Kidney epithelial cell (primary cell): ENCODE data around the gene MACROD2. TPM values are rescaled to one million over a fixed set of nuclear protein-coding genes. Genes with fewer than 3 reads are reported as not detected.

Experiments used
- DNase-seq: peaks from one replicate; pipeline ENCODE4 v3.0.0-alpha.2; 2010; ENCODE audit warnings: low read depth
- H3K27me3 ChIP-seq: 2 replicates; pipeline ENCODE4 v1.6.0; 2011; ENCODE audit warnings: low read length; ENCODE audit not compliant: control insufficient read depth, insufficient read depth
- H3K36me3 ChIP-seq: 2 replicates; pipeline ENCODE4 v1.5.1; 2011; ENCODE audit warnings: low read length; ENCODE audit not compliant: control insufficient read depth, insufficient read depth
- H3K4me3 ChIP-seq: 2 replicates; pipeline ENCODE4 v1.5.1; 2011; ENCODE audit warnings: low read depth, mild to moderate bottlenecking, control low read depth, low read length
- CTCF ChIP-seq: IDR thresholded peaks from 2 replicates; pipeline ENCODE4 v1.5.1; 2011; ENCODE audit warnings: mild to moderate bottlenecking, moderate library complexity, low read length, control low read depth, inconsistent platforms; ENCODE audit not compliant: insufficient read depth, poor library complexity, severe bottlenecking
- total RNA-seq: library from RNA; depleted of rRNA; stranded (reverse); fragments of >200 nt; gene quantifications from 2 replicates; pipeline ENCODE4 v1.2.3, GENCODE V29; 2015

Gene MACROD2
- total RNA-seq, 1 donor from 2014 or later = 0.79 TPM

- no peaks in the 10 kb centered on the region for H3K36me3 ChIP-seq
- no peak for DNase-seq
- H3K4me3 ChIP-seq = no peak overlapping the region
- no peak for TF ChIP-seq CTCF
- no peaks in the 10 kb centered on the region for H3K27me3 ChIP-seq
Measured at GRCh38 chr20:15204234-15204633, 1208.9 kb downstream of the MACROD2 start.

- Histone ChIP-seq H3K27me3 (no peaks in the 10 kb centered on the region), H3K36me3 (no peaks in the 10 kb centered on the region), H3K4me3 (no peak overlapping the region)
- no peak for DNase-seq
- no peak for TF ChIP-seq CTCF
Measured at GRCh38 chr20:15205028-15205427, 1209.7 kb downstream of the MACROD2 start.

- H3K27me3 ChIP-seq = no peaks in the 10 kb centered on the region
- no peak for TF ChIP-seq CTCF
- no peak for DNase-seq
- H3K4me3 ChIP-seq = no peak overlapping the region
- H3K36me3 ChIP-seq = no peaks in the 10 kb centered on the region
Measured at GRCh38 chr20:15205719-15206118, 1210.4 kb downstream of the MACROD2 start.

- Histone ChIP-seq H3K4me3 (no peak overlapping the region), H3K36me3 (no peaks in the 10 kb centered on the region), H3K27me3 (no peaks in the 10 kb centered on the region)
- no peak for DNase-seq
- TF ChIP-seq CTCF = no peak
Measured at GRCh38 chr20:15209537-15209936, 1214.2 kb downstream of the MACROD2 start.

GRCh38 chr20:15214051-15214450 lies 1218.7 kb downstream of the MACROD2 start:
- no peaks in the 10 kb centered on the region for H3K27me3 ChIP-seq
- H3K36me3 ChIP-seq = no peaks in the 10 kb centered on the region
- TF ChIP-seq CTCF = no peak
- no peak overlapping the region for H3K4me3 ChIP-seq
- no peak for DNase-seq

GRCh38 chr20:15220009-15220656 lies 1224.8 kb downstream of the MACROD2 start:
- no peak for DNase-seq
- no peak overlapping the region for H3K4me3 ChIP-seq
- no peak for TF ChIP-seq CTCF

More at GRCh38 chr20:15220009-15220656, 1224.8 kb downstream of the MACROD2 start:
- H3K36me3 ChIP-seq = no peaks in the 10 kb centered on the region
- no peaks in the 10 kb centered on the region for H3K27me3 ChIP-seq
